NCI-H526 treated with DMSO at 0.1 percent for 48 hours (cell line): ENCODE results near the gene CTSS.

Experiments used
- DNase-seq: peaks from one replicate; lab custom pipeline; 2025; lab: John Stamatoyannopoulos, UW

Gene CTSS

GRCh38 chr1:150696995-150697927 is 68.3 kb downstream of the CTSS start, which contains the start of gene GOLPH3L:
TSS of gene GOLPH3L (minus strand) at chr1:150697154. CDS start at chr1:150694838, 2,316 bp downstream.
- peak; percentile 100 for DNase-seq

- DNase-seq: no peak
Measured at GRCh38 chr1:150696590-150696989, 69.0 kb downstream of the CTSS start.

- no peak for DNase-seq
Measured at GRCh38 chr1:150696162-150696561, 69.4 kb downstream of the CTSS start.

- no peak for DNase-seq
Measured at GRCh38 chr1:150695561-150695960, 70.0 kb downstream of the CTSS start.

GRCh38 chr1:150692720-150693119 is 72.9 kb downstream of the CTSS start:
- DNase-seq: no peak

- no peak for DNase-seq
Measured at GRCh38 chr1:150688763-150689162, 76.8 kb downstream of the CTSS start.

- no peak for DNase-seq
Measured at GRCh38 chr1:150686275-150686674, 79.3 kb downstream of the CTSS start.

- DNase-seq: no peak
Measured at GRCh38 chr1:150683914-150684313, 81.7 kb downstream of the CTSS start.
